ENCODE results near the gene VAV1. TPM values are rescaled to one million over a fixed set of nuclear protein-coding genes. Genes with fewer than 3 reads are reported as not detected.

Gene VAV1
- total and polyA plus RNA-seq, 9 of the 15 experiments (the other 6 are each of a cell fraction or from before 2014, with no cell fraction given), result 0.46 to 20.1 (median 11.1) TPM

GRCh38 chr19:6766357-6767080 lies 6.0 kb upstream of the VAV1 start (continued):
- TF ChIP-seq YY1 (IDR thresholded peaks at IDR 0.05; ENCODE audit: borderline replicate concordance in 1 of 3, control insufficient read depth in 1 of 3, extremely low read depth in 1 of 3, insufficient read depth in 3 of 3, insufficient read length in 1 of 3, insufficient replicate concordance in 2 of 3, low read depth in 1 of 3, low read length in 2 of 3), result no peak
- no peak for TF ChIP-seq CHAMP1 (IDR thresholded peaks at IDR 0.05)
- TF ChIP-seq ZNF76 (CRISPR knock-in tag; IDR thresholded peaks at IDR 0.05; ENCODE audit: borderline replicate concordance), result no peak
- TF ChIP-seq KDM5B (IDR thresholded peaks at IDR 0.05; ENCODE audit: insufficient replicate concordance, low read depth, low read length), result peak; percentile 21
- no peak for TF ChIP-seq ID3 (CRISPR knock-in tag; IDR thresholded peaks at IDR 0.05)
- TF ChIP-seq ID3 (tag; IDR thresholded peaks at IDR 0.05), result 0 out of 2 replicates have a peak, but pooled peaks have one; percentile 19
- 0 out of 2 replicates have a peak, but pooled peaks have one; percentile 24 for TF ChIP-seq GATA2 (CRISPR knock-in tag; IDR thresholded peaks at IDR 0.05)
- TF ChIP-seq ZNF695 (CRISPR knock-in tag; IDR thresholded peaks at IDR 0.05), result no peak
- TF ChIP-seq CHD7 (IDR thresholded peaks at IDR 0.05; ENCODE audit: low read depth, low read length), result no peak
- no peak for TF ChIP-seq ZNF41 (CRISPR knock-in tag; conservative IDR thresholded peaks at IDR 0.05)
- TF ChIP-seq CBX5 (IDR thresholded peaks at IDR 0.05; ENCODE audit: borderline replicate concordance, low read depth), result no peak
- TF ChIP-seq GABPB1 (CRISPR knock-in tag; IDR thresholded peaks at IDR 0.05), result no peak

All from K562 (cell line).